ENCODE results near the gene MAPK8IP3. TPM values are rescaled to one million over a fixed set of nuclear protein-coding genes. Genes with fewer than 3 reads are reported as not detected.
A peak's percentile ranks its signal among the peaks of the same experiment; 100 is the strongest.

The MAPK8IP3 gene
- total and polyA plus RNA-seq, 3 experiments from 2014 or later, result 2.3 to 63.2 (median 57.1) TPM

DNA sequence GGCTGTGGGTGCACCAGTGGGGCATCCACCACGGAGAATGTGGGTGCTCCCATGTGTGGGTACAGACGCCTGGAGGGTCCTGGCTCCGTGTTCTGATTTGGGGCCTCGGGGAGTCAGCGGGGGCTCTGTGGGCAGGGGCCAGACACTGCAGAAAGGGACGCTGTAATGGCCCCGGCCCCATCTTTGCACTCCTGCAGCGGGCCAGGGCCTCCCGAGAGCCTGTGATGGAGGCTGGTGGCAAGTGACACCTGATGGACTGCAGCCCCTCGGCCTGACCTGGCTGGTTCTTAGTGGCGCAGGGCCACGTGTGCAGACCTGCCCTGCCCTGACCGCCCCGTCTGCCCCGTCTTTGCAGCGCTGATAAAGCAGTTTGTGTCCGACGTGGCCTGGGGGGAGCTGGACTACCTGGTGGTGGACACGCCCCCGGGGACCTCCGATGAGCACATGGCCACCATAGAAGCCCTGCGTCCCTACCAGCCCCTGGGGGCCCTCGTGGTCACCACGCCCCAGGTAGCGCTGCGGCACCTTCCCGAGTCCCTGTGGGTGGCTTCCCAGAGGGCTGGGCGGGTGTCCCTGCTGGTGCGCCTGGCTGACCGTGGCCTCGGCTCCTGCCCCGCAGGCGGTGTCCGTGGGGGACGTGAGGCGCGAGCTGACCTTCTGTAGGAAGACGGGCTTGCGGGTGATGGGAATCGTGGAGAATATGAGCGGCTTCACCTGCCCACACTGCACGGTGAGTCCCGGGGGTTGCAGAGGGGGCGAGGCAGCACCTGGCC lies 81.5 kb downstream of the MAPK8IP3 start:
- Histone ChIP-seq H3K4me1 (ENCODE audit: insufficient read depth, low read length) (peaks cover 18% of the 10 kb centered on the region), H3K27me3 (ENCODE audit: insufficient read depth, low read length, poor library complexity, severe bottlenecking) (no peaks in the 10 kb centered on the region), H3K9me3 (ENCODE audit: low read length) (no peaks in the 10 kb centered on the region), H3K4me3 (ENCODE audit: low read length) (no peak overlapping the region), H3K27ac (ENCODE audit: low read depth, low read length) (no peak overlapping the region), H3K36me3 (ENCODE audit: insufficient read depth, low read length) (peaks cover 9% of the 10 kb centered on the region)
- Mint-ChIP-seq H3K4me3 (no peak overlapping the region), H3K4me1 (peaks cover 16 to 37% (median 16%) of the 10 kb centered on the region in 3 donors), H3K27me3 (peaks cover 0 to 2% of the 10 kb centered on the region in 2 donors), H3K27ac (no peak overlapping the region), H3K9me3 (no peaks in the 10 kb centered on the region), H3K36me3 (peaks cover 0 to 40% (median 3%) of the 10 kb centered on the region in 3 donors)
- ChIA-PET POLR2A (no interaction called here), CTCF (no interaction called here)
- no peak for DNase-seq

DNA sequence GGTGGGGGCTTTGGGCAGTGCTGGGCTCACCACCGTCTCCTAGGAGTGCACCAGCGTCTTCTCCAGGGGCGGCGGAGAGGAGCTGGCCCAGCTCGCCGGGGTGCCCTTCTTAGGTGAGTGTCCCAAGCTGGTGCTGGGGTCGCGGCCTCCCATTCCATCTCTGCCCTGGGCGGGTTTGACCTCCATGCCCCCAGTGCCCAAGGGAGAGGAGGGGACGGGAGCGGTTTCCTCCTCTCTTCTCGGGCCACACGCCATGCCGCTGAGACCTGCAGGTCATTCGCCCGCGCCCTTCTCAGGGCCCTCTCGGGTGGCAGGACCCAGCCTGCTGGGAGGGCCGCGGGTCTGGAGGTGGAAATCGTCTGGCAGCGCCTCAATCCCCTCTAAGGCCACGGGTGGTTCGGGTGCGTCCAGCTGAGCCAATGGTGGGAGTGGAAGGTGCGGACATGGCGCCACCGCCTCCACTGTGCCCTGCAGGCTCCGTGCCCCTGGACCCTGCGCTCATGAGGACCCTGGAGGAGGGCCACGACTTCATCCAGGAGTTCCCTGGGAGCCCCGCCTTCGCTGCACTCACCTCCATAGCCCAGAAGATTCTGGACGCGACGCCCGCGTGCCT lies 82.2 kb downstream of the MAPK8IP3 start:
- H3K4me1 Mint-ChIP-seq, result peaks cover 12 to 32% (median 14%) of the 10 kb centered on the region in 3 donors
- ChIA-PET POLR2A (no interaction called here), CTCF (no interaction called here)
- no peaks in the 10 kb centered on the region for H3K27me3 Mint-ChIP-seq
- H3K27ac Mint-ChIP-seq, result no peak overlapping the region
- Histone ChIP-seq H3K36me3 (ENCODE audit: insufficient read depth, low read length) (peaks cover 9% of the 10 kb centered on the region), H3K27ac (ENCODE audit: low read depth, low read length) (no peak overlapping the region), H3K9me3 (ENCODE audit: low read length) (no peaks in the 10 kb centered on the region), H3K4me1 (ENCODE audit: insufficient read depth, low read length) (peaks cover 18% of the 10 kb centered on the region), H3K27me3 (ENCODE audit: insufficient read depth, low read length, poor library complexity, severe bottlenecking) (no peaks in the 10 kb centered on the region), H3K4me3 (ENCODE audit: low read length) (no peak overlapping the region)
- H3K36me3 Mint-ChIP-seq, result peaks cover 0 to 36% (median 3%) of the 10 kb centered on the region in 3 donors
- no peaks in the 10 kb centered on the region for H3K9me3 Mint-ChIP-seq
- no peak for DNase-seq
- H3K4me3 Mint-ChIP-seq, result no peak overlapping the region

DNA sequence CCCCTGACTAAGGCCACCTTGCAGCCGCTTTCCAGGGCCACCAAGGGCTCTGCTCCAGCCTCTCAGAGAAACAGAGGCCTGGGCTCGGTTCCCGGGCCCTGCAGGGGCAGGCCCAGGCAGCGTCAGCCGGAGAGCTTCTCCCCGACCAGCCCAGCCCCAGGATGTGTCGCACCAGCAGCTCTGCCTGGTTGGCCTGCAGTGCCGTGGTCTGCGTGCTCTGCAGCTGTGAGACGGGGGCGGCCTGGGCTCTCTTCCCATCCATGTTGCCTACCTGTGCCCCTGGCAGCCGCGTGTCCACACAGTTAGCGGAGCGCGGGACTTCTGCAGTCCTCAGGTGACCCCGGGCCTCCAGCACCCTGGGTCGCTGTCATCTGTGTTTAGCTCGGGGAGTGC lies 82.7 kb downstream of the MAPK8IP3 start:
- H3K27ac Mint-ChIP-seq, result peak overlapping the region in 1 of 8 donors; percentile 85
- H3K4me3 Mint-ChIP-seq, result peak overlapping the region in 1 of 7 donors; percentile 75
- no peaks in the 10 kb centered on the region for H3K9me3 Mint-ChIP-seq
- H3K4me1 Mint-ChIP-seq, result peaks cover 9 to 27% (median 10%) of the 10 kb centered on the region in 3 donors
- Histone ChIP-seq H3K36me3 (ENCODE audit: insufficient read depth, low read length) (peaks cover 9% of the 10 kb centered on the region), H3K4me1 (ENCODE audit: insufficient read depth, low read length) (peaks cover 18% of the 10 kb centered on the region), H3K27me3 (ENCODE audit: insufficient read depth, low read length, poor library complexity, severe bottlenecking) (no peaks in the 10 kb centered on the region), H3K9me3 (ENCODE audit: low read length) (no peaks in the 10 kb centered on the region), H3K4me3 (ENCODE audit: low read length) (no peak overlapping the region), H3K27ac (ENCODE audit: low read depth, low read length) (no peak overlapping the region)
- peaks cover 0 to 33% (median 3%) of the 10 kb centered on the region in 3 donors for H3K36me3 Mint-ChIP-seq
- DNase-seq, result no peak
- ChIA-PET POLR2A (no interaction called here), CTCF (no interaction called here)
- no peaks in the 10 kb centered on the region for H3K27me3 Mint-ChIP-seq

DNA sequence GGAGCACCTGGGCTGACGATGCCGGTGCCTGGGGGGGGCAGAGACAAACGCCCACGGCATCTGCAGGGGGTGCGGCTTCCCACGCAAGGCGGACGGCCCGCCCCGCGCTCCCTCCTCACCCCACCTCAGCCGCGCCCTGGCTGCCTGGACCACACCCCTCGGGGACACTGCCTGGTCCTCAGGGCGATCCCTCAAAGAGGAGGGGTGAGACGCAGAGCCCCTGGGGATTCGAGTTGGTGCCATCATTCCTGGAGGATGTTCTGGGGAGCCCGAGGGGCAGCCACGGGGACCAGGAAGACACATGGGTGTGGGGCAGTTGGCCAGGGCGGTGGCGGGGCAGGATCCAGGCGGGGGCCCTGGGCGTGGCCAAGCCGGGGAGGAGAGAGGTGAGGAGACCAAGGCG lies 83.6 kb downstream of the MAPK8IP3 start:
- H3K4me1 Mint-ChIP-seq, result peaks cover 4 to 21% (median 9%) of the 10 kb centered on the region in 3 donors
- ChIA-PET POLR2A (no interaction called here), CTCF (no interaction called here)
- H3K27me3 ChIP-seq (ENCODE audit: insufficient read depth, low read length, poor library complexity, severe bottlenecking), result no peaks in the 10 kb centered on the region
- H3K27ac Mint-ChIP-seq, result no peak overlapping the region
- no peak overlapping the region for H3K4me3 Mint-ChIP-seq
- peaks cover 0 to 33% (median 3%) of the 10 kb centered on the region in 3 donors for H3K36me3 Mint-ChIP-seq
- H3K4me1 ChIP-seq (ENCODE audit: insufficient read depth, low read length), result peaks cover 12% of the 10 kb centered on the region
- no peaks in the 10 kb centered on the region for H3K9me3 Mint-ChIP-seq
- H3K9me3 ChIP-seq (ENCODE audit: low read length), result no peaks in the 10 kb centered on the region
- H3K4me3 ChIP-seq (ENCODE audit: low read length), result no peak overlapping the region
- DNase-seq, result no peak
- H3K27ac ChIP-seq (ENCODE audit: low read depth, low read length), result no peak overlapping the region
- H3K36me3 ChIP-seq (ENCODE audit: insufficient read depth, low read length), result peaks cover 9% of the 10 kb centered on the region
- H3K27me3 Mint-ChIP-seq, result no peaks in the 10 kb centered on the region

DNA sequence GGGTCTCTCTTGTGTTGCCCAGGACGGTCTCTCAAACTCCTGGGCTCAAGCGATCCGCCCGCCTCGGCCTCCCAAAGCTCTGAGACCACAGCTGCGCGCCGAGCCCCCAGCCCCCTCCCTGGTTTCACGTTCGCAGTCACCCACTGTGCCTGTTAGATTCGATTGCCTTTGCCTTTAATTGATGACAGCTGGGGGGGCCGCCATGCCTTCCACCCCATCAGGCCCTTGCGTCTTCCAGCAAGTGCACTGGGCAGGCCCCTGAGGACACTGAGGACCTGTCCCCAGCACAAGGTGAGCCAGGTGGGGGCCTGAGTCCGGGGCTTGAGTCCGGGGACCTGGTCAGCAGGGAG lies 84.2 kb downstream of the MAPK8IP3 start:
- H3K36me3 Mint-ChIP-seq, result peaks cover 0 to 32% (median 3%) of the 10 kb centered on the region in 3 donors
- peak overlapping the region in 1 of 8 donors; percentile 69 for H3K27ac Mint-ChIP-seq
- H3K4me3 Mint-ChIP-seq, result no peak overlapping the region
- no peaks in the 10 kb centered on the region for H3K27me3 Mint-ChIP-seq
- H3K9me3 Mint-ChIP-seq, result no peaks in the 10 kb centered on the region
- no peak for DNase-seq
- POLR2A ChIA-PET, result interaction anchor here (2.5 kb wide), 1 partner anchor 7 kb away, joined by 9 read pairs; the partner anchor contains the start of genes NUBP2 and SPSB3
- H3K4me1 Mint-ChIP-seq, result peaks cover under 1 to 17% (median 5%) of the 10 kb centered on the region in 3 donors
- Histone ChIP-seq H3K27ac (ENCODE audit: low read depth, low read length) (no peak overlapping the region), H3K27me3 (ENCODE audit: insufficient read depth, low read length, poor library complexity, severe bottlenecking) (no peaks in the 10 kb centered on the region), H3K9me3 (ENCODE audit: low read length) (no peaks in the 10 kb centered on the region), H3K36me3 (ENCODE audit: insufficient read depth, low read length) (peaks cover 9% of the 10 kb centered on the region), H3K4me1 (ENCODE audit: insufficient read depth, low read length) (peaks cover 7% of the 10 kb centered on the region), H3K4me3 (ENCODE audit: low read length) (no peak overlapping the region)
- CTCF ChIA-PET, result no interaction called here

DNA sequence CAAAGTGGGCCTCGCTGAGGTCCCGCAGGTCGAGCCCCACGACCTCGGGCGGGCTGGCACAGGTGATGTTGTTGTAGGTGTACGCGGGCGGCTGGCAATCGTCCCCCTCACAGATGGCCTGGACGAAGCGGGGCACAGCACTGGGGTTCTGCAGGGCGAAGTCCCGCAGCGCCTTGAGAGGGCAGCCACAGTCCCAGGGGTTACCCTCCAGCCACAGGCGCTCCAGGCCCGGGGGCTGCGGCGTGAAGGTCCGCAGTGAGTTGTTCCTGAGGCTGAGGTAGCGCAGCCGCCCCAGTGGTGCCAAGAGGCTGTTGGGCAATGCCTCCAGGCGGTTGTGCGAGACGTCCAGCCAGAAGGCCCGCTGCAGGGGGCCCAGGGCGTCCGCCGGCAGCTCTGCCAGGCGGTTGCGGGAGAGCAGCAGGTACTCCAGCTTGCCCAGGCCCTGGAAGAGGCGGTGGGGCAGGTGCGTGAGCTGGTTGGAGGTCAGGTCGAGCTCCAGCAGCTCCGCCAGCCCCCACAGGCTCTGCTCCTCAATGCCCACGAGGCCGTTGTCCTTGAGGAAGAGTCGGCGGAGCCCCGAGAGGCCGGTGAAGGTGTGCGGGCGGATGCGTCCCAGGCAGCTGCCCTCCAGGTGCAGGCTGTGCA lies 84.7 kb downstream of the MAPK8IP3 start:
- Mint-ChIP-seq H3K27ac (no peak overlapping the region), H3K36me3 (peaks cover 0 to 28% (median 3%) of the 10 kb centered on the region in 3 donors), H3K27me3 (no peaks in the 10 kb centered on the region), H3K9me3 (no peaks in the 10 kb centered on the region), H3K4me3 (no peak overlapping the region), H3K4me1 (peaks cover 0 to 12% (median 1%) of the 10 kb centered on the region in 3 donors)
- Histone ChIP-seq H3K9me3 (ENCODE audit: low read length) (no peaks in the 10 kb centered on the region), H3K36me3 (ENCODE audit: insufficient read depth, low read length) (peaks cover 9% of the 10 kb centered on the region), H3K27me3 (ENCODE audit: insufficient read depth, low read length, poor library complexity, severe bottlenecking) (no peaks in the 10 kb centered on the region), H3K4me3 (ENCODE audit: low read length) (no peak overlapping the region), H3K27ac (ENCODE audit: low read depth, low read length) (no peak overlapping the region), H3K4me1 (ENCODE audit: insufficient read depth, low read length) (peaks cover 2% of the 10 kb centered on the region)
- ChIA-PET CTCF (interaction anchor here (1.4 kb wide), 1 partner anchor 8 kb away, joined by 6 read pairs; the partner anchor contains the start of genes NUBP2 and SPSB3), POLR2A (interaction anchor here (0.6 to 2.5 kb wide), 2 partner anchors 8 to 86 kb away, joined by 3 to 9 read pairs; partner anchors contain the start of genes NUBP2 and SPSB3)
- no peak for DNase-seq

DNA sequence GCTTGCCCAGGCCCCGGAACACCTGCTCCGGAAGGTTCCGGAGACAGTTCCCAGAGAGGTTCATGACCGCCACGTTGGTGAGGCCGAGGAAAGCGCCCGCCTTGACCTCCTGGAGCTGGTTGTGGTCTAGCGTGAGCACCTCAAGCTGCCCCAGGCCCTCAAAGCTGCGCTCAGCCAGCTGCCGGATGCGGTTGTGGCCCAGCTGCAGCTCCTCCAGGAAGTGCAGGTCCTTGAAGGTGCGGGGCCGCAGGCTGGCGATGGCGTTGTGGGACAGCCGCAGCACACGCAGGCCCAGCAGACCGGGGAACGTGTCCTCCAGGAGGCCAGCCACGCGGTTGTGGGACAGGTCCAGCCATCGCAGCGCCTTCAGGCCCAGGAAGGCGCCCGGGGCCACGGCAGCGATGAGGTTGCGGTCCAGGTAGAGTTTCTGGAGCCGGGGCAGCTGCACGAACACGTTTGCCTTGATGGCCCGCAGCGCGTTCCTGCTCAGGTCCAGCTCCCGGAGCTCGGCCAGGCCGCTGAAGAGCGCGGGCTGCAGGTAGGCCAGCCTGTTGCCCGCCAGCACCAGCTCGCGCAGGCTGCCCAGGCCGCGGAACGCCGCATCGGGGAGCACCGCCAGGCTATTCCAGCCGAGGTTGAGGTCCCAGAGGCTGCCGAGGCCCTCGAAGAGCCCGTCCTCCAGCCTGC lies 85.4 kb downstream of the MAPK8IP3 start:
- no peaks in the 10 kb centered on the region for H3K4me1 ChIP-seq (ENCODE audit: insufficient read depth, low read length)
- H3K27me3 ChIP-seq (ENCODE audit: insufficient read depth, low read length, poor library complexity, severe bottlenecking), result no peaks in the 10 kb centered on the region
- POLR2A ChIA-PET, result interaction anchor here (0.6 to 2.5 kb wide), 2 partner anchors 9 to 86 kb away, joined by 3 to 9 read pairs; partner anchors contain the start of genes NUBP2 and SPSB3
- no peaks in the 10 kb centered on the region for H3K27me3 Mint-ChIP-seq
- DNase-seq, result no peak
- peaks cover 0 to 24% (median 3%) of the 10 kb centered on the region in 3 donors for H3K36me3 Mint-ChIP-seq
- H3K27ac Mint-ChIP-seq, result no peak overlapping the region
- H3K4me3 Mint-ChIP-seq, result no peak overlapping the region
- no peak overlapping the region for H3K4me3 ChIP-seq (ENCODE audit: low read length)
- H3K4me1 Mint-ChIP-seq, result peaks cover 0 to 7% (median 1%) of the 10 kb centered on the region in 3 donors
- H3K9me3 Mint-ChIP-seq, result no peaks in the 10 kb centered on the region
- peaks cover 9% of the 10 kb centered on the region for H3K36me3 ChIP-seq (ENCODE audit: insufficient read depth, low read length)
- H3K27ac ChIP-seq (ENCODE audit: low read depth, low read length), result no peak overlapping the region
- CTCF ChIA-PET, result interaction anchor here (1.4 kb wide), 1 partner anchor 9 kb away, joined by 6 read pairs; the partner anchor contains the start of genes NUBP2 and SPSB3
- H3K9me3 ChIP-seq (ENCODE audit: low read length), result no peaks in the 10 kb centered on the region
